Measurements from ENCODE around the gene SCIN.

- no peak for TF ChIP-seq CTCF (IDR thresholded peaks at IDR 0.05)
- TF ChIP-seq REST (IDR thresholded peaks at IDR 0.05; ENCODE audit: insufficient read depth in 1 of 2, low read depth in 2 of 2, low read length in 1 of 2) = no peak
- TF ChIP-seq SIN3A (IDR thresholded peaks at IDR 0.05; ENCODE audit: borderline replicate concordance, insufficient read depth, low read depth, low read length) = no peak
- no peak for TF ChIP-seq POLR2AphosphoS5 (IDR thresholded peaks at IDR 0.05; ENCODE audit: low read depth, low read length)
Observed at GRCh38 chr7:12643001-12643643, 72.6 kb downstream of the SCIN start.

Data from Panc1 (cell line).